Measurements from ENCODE around the gene LMBRD1.
"Not testable (repeated sequence)": the region's sequence is repeated elsewhere in the genome, so short reads cannot be mapped to it uniquely, and the experiment has no call there.

LMBRD1 gene

GRCh38 chr6:69729870-69730449 is 66.8 kb downstream of the LMBRD1 start:
- DNase-seq = no peak

GRCh38 chr6:69722683-69723082 is 74.1 kb downstream of the LMBRD1 start:
- DNase-seq = no peak

- no peak for DNase-seq
Measured at GRCh38 chr6:69719602-69720193, 77.1 kb downstream of the LMBRD1 start.

- DNase-seq = no peak
Measured at GRCh38 chr6:69706724-69707123, 90.1 kb downstream of the LMBRD1 start.

- DNase-seq = no peak
Measured at GRCh38 chr6:69705954-69706353, 90.9 kb downstream of the LMBRD1 start.

DNA sequence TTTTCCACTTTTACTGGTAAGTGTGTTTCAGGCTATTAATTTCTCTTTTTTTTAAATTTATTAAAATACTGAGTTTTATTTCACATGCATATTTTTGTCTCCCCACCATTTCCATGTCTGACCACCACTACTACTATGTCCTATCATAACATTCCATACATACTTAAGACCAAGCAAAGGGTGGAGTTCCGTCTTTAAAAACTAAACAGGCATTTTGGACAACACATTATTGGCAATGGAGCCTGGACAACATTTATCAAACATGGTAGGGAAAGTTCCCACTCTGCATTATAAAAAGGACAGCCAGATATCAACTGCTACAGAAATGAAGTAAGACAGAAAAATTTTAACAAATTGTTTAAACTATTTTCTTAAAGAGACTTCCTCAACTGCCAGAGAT is 91.9 kb downstream of the LMBRD1 start:
- DNase-seq = no peak

DNA sequence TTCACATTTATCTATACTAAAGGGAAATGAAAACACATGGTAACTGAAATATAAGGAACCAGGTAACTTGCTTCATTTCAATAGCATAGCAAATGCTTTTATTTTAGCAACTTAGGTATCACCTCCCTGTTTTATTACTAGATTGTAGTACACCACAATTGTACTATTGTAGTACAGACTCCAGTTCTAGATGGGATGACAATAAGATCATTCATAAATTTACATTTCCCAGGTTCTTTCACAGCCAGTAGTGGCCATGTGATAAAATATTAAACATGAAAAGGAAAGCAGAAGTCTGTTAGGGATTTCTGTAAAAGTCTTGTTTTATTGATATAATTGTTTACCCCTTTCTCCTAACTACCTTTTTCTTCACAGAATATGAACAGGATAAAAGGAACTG is 97.2 kb downstream of the LMBRD1 start:
- no peak for DNase-seq

- DNase-seq = no peak
Measured at GRCh38 chr6:69696273-69696672, 100.5 kb downstream of the LMBRD1 start.

DNA sequence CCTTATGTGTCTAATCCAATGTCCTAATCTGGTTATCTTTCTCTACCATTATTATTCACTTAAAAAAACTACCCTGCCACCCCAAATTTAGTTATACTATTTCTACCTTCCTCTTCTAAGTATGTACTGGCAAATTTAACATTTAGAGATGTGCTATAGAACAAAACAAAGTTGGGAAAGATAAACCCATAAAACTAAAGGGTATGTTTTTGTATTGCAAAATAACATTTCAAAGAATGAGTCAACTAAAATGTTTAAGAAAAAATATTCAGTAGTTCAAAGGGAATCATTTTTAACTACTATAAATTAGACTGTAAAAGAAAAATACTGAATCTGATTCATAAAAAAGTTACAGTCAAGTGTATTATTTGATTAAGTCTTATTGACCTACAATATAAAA is 103.0 kb downstream of the LMBRD1 start:
- DNase-seq = no peak

GRCh38 chr6:69690986-69691385 is 105.8 kb downstream of the LMBRD1 start:
- DNase-seq = no peak

- DNase-seq = no peak
Measured at GRCh38 chr6:69680302-69680701, 116.5 kb downstream of the LMBRD1 start.

DNA sequence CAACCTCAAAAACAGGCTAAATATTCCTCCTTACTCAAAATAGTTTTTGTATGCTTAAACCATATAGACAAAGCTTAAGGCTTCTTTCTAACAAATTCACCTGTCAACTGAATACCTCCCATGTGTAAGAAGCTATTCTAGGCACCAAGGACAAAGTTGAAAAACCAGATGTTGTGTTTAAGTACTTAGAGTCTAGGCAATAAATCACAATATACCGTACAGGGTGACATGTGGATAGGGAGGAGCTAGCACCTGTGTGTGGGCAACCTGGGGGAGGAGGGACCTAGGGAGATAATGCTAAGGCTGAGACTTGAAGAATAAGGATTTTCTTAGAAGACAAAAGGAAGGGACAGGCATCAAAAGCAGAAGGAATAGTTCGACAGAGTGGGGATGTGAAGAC is 123.5 kb downstream of the LMBRD1 start:
- no peak for DNase-seq

DNA sequence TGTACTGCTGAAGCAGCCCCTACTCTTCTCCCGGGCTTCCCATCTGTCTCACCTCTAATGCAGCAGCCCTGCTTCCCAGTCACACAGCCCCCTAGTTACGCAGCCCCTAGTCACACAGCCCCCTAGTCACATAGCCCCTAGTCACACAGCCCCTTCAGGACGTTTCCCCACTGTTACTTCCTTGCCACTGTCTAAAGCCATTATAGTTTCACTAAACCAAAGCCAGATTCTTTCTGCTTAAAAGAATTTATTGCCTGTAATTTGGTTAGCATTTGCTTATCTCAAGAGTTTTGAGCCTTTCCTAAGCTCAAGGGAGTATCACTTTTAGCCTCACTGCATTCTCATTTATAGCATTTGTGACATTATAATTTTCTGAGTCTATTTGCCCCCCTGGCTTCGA is 127.9 kb downstream of the LMBRD1 start:
- DNase-seq = no peak

GRCh38 chr6:69666779-69667178 is 130.0 kb downstream of the LMBRD1 start:
- DNase-seq = not testable (repeated sequence)

- DNase-seq = no peak
Measured at GRCh38 chr6:69665437-69665836, 131.4 kb downstream of the LMBRD1 start.

GRCh38 chr6:69664551-69664950 is 132.3 kb downstream of the LMBRD1 start:
- no peak for DNase-seq

- no peak for DNase-seq
Measured at GRCh38 chr6:69663215-69663614, 133.6 kb downstream of the LMBRD1 start.

- no peak for DNase-seq
Measured at GRCh38 chr6:69650703-69651102, 146.1 kb downstream of the LMBRD1 start.

DNA sequence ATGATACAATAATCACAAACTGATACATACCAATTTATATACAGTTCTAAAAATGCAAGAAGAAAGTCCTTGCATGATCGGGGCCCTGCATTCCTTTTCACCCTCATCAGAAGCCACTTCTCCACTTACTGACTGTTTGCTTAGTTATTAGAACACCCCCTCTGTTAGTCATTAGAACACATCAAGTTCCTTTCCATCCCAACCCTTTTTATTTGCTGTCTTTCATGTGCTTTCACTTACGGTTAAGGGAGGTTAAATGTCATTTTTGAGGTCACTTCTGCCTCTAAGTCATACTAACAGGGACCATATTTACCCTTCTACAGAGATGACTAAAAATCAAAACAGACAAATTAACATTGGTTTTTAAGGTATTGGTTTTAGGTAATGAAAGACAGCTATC is 149.1 kb downstream of the LMBRD1 start:
- DNase-seq = no peak

DNA sequence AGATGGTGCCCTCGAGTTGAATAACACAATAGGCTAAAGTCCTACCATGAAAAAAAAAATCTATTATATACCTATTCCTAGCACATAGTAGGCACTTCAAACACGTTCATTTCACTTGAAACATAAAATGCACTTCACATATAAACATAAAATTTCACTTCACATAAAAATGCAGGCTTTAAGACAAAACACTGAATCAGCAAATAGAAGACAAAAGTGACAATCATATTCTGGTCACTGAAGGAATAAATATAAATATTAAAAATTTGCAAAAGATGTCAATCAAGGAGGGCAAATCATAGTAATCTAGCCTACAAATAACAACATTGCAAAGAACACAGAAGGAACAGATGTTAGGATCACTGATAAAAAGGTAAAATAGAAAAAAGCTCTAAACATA is 153.1 kb downstream of the LMBRD1 start:
- no peak for DNase-seq

DNA sequence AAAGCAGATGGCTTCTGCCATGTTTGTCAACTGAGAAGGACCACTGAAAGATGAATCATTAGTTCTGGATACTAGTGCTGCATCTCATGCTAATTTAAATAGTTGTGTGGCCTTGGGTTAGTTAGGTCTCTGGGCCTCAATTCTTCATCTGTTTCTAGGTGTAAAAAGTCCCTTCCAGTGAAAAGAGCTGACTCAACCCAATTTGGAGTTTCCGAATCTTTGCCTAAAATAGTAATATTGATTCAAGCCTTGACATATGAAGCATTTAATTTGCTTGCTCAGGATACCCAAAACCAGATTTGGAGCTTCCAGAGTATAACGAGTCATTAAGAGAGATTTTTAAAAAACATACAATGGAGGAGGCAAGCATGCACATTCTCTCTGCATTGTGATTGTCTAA is 163.9 kb downstream of the LMBRD1 start:
- DNase-seq = no peak

- DNase-seq = no peak
Measured at GRCh38 chr6:69631552-69632346, 165.1 kb downstream of the LMBRD1 start.

- DNase-seq = no peak
Measured at GRCh38 chr6:69630767-69631166, 166.0 kb downstream of the LMBRD1 start.

GRCh38 chr6:69627625-69628024 is 169.2 kb downstream of the LMBRD1 start:
- DNase-seq = no peak

- DNase-seq = no peak
Measured at GRCh38 chr6:69624944-69625343, 171.9 kb downstream of the LMBRD1 start.
